IMR-90 (cell line): ENCODE measurements around the gene HDHD5. TPM values are rescaled to one million over a fixed set of nuclear protein-coding genes. Genes with fewer than 3 reads are reported as not detected.

Source experiments
- ATAC-seq: fragments of 200-7000 bp; cut with Tn5 transposase; 2 replicates; pipeline ENCODE4 v1.9.1; 2020; ENCODE audit warnings: low read depth, mild to moderate bottlenecking, moderate library complexity
- BruUV-seq: library from RNA; stranded (reverse); fragments of 400-500 nt; replicated peaks from 2 replicates; lab custom pipeline; 2021; lab: Mats Ljungman, UMichigan
- CTCF ChIA-PET: fragments of 300-600 bp; formaldehyde crosslinking; extraction: SDS; loops from one replicate; lab custom pipeline; 2021; ENCODE audit warnings: antibody characterized with exemption; lab: Yijun Ruan, JAX
- POLR2A ChIA-PET: fragments of 300-600 bp; sonication (Branson Sonifier 250); formaldehyde crosslinking; loops from one replicate; lab custom pipeline; 2022; ENCODE audit warnings: antibody characterized with exemption; ENCODE audit not compliant: unreplicated experiment; lab: Charles Lee
- DNase-seq: peaks from one replicate; pipeline ENCODE4 v3.0.0; 2013
- H2AFZ ChIP-seq: replicated peaks from 2 replicates; pipeline ENCODE3; 2013; ENCODE audit warnings: low read length, mild to moderate bottlenecking; ENCODE audit not compliant: poor library complexity
- H2AK5ac ChIP-seq: 2 replicates; pipeline ENCODE4 v1.6.1; 2013; ENCODE audit warnings: low read depth, low read length, inconsistent platforms
- H2AK9ac ChIP-seq: replicated peaks from 2 replicates; pipeline ENCODE3; 2013; ENCODE audit warnings: mild to moderate bottlenecking, low read depth, low read length, moderate library complexity; ENCODE audit not compliant: poor library complexity
- H2BK120ac ChIP-seq: 2 replicates; pipeline ENCODE4 v1.6.1; 2013; ENCODE audit warnings: low read depth, low read length, inconsistent platforms
- H2BK15ac ChIP-seq: 3 replicates; pipeline ENCODE4 v1.6.1; 2013; ENCODE audit warnings: low read depth, low read length, inconsistent platforms
- H2BK20ac ChIP-seq: 2 replicates; pipeline ENCODE4 v1.6.1; 2013; ENCODE audit warnings: low read depth, mild to moderate bottlenecking, inconsistent platforms, low read length, moderate library complexity
- H2BK5ac ChIP-seq: 2 replicates; pipeline ENCODE4 v1.6.1; 2013; ENCODE audit warnings: mild to moderate bottlenecking, low read depth, low read length, inconsistent platforms; ENCODE audit not compliant: poor library complexity, severe bottlenecking
- H3K14ac ChIP-seq: replicated peaks from 2 replicates; pipeline ENCODE4 v1.6.1; 2013; ENCODE audit warnings: low read depth, low read length, inconsistent platforms
- H3K18ac ChIP-seq: 2 replicates; pipeline ENCODE4 v1.6.1; 2013; ENCODE audit warnings: low read depth, low read length, control low read depth
- H3K23ac ChIP-seq: 2 replicates; pipeline ENCODE4 v1.6.1; 2013; ENCODE audit warnings: low read depth, low read length, inconsistent platforms
- H3K27ac ChIP-seq: 2 replicates; pipeline ENCODE4 v1.5.1; 2013; ENCODE audit warnings: mild to moderate bottlenecking, control low read depth, low read length; ENCODE audit not compliant: insufficient read depth
- H3K27me3 ChIP-seq: 2 replicates; pipeline ENCODE4 v1.6.1; 2013; ENCODE audit warnings: low read length; ENCODE audit not compliant: control insufficient read depth, insufficient read depth
- H3K36me3 ChIP-seq: 2 replicates; pipeline ENCODE4 v1.6.1; 2013; ENCODE audit warnings: low read length, mixed read lengths; ENCODE audit not compliant: control insufficient read depth, insufficient read depth
- H3K4ac ChIP-seq: 2 replicates; pipeline ENCODE4 v1.6.1; 2013; ENCODE audit warnings: low read depth, low read length, inconsistent platforms
- H3K4me1 ChIP-seq: 2 replicates; pipeline ENCODE4 v1.6.1; 2013; ENCODE audit warnings: low read length, mixed read lengths; ENCODE audit not compliant: control insufficient read depth, insufficient read depth
- H3K4me2 ChIP-seq: 2 replicates; pipeline ENCODE4 v1.6.1; 2013; ENCODE audit warnings: low read depth, mild to moderate bottlenecking, control low read depth, low read length, moderate library complexity
- H3K4me3 ChIP-seq: 2 replicates; pipeline ENCODE4 v1.5.1; 2013; ENCODE audit warnings: low read depth, mild to moderate bottlenecking, control low read depth, low read length, moderate library complexity; ENCODE audit not compliant: insufficient read depth
- H3K56ac ChIP-seq: 2 replicates; pipeline ENCODE4 v1.6.1; 2013; ENCODE audit warnings: low read length, inconsistent platforms; ENCODE audit not compliant: insufficient read depth; ENCODE audit errors: extremely low read depth
- H3K79me1 ChIP-seq, 2 experiments: 2 replicates each; pipeline ENCODE4 v1.6.1; 2013; ENCODE audit warnings: low read length in 2 of 2, inconsistent platforms in 1 of 2, low read depth in 1 of 2
- H3K9ac ChIP-seq: 2 replicates; pipeline ENCODE4 v1.6.1; 2013; ENCODE audit warnings: low read depth, low read length, control low read depth
- H3K9me1 ChIP-seq: 2 replicates; pipeline ENCODE4 v1.6.1; 2013; ENCODE audit warnings: low read length, inconsistent platforms; ENCODE audit not compliant: insufficient read depth
- H3K9me3 ChIP-seq: 2 replicates; pipeline ENCODE4 v1.6.1; 2013; ENCODE audit warnings: low read length; ENCODE audit not compliant: control insufficient read depth, insufficient read depth
- H4K20me1 ChIP-seq: 2 replicates; pipeline ENCODE4 v1.6.1; 2013; ENCODE audit warnings: low read length, inconsistent platforms; ENCODE audit not compliant: insufficient read depth
- H4K5ac ChIP-seq: 2 replicates; pipeline ENCODE4 v1.6.1; 2013; ENCODE audit warnings: mild to moderate bottlenecking, low read depth, low read length, control low read depth
- H4K8ac ChIP-seq, 2 experiments: 2 replicates each; pipeline ENCODE4 v1.6.1; 2013; ENCODE audit warnings: low read depth in 2 of 2, low read length in 2 of 2, control low read depth in 1 of 2, inconsistent platforms in 1 of 2
- H4K91ac ChIP-seq: 2 replicates; pipeline ENCODE4 v1.6.1; 2013; ENCODE audit warnings: low read depth, low read length, inconsistent platforms; ENCODE audit not compliant: insufficient read depth
- BHLHE40 ChIP-seq: fragments of 150-350 bp; IDR thresholded peaks from 2 replicates; pipeline ENCODE4 v1.6.1; 2016; ENCODE audit warnings: mild to moderate bottlenecking, low read depth, low read length
- CEBPB ChIP-seq: IDR thresholded peaks from 2 replicates; pipeline ENCODE4 v1.6.1; 2012; ENCODE audit warnings: low read depth, low read length, improper control_type of control experiment
- CHD1 ChIP-seq: IDR thresholded peaks from 2 replicates; pipeline ENCODE4 v1.6.1; 2012; ENCODE audit warnings: low read depth, low read length, improper control_type of control experiment
- CTCF ChIP-seq: conservative IDR thresholded peaks from 2 replicates; pipeline ENCODE4 v1.5.1; 2012; ENCODE audit warnings: mild to moderate bottlenecking, low read depth, low read length, improper control_type of control experiment
- ELK1 ChIP-seq: fragments of 150-350 bp; IDR thresholded peaks from 2 replicates; pipeline ENCODE4 v1.6.1; 2016; ENCODE audit warnings: low read depth, mild to moderate bottlenecking, low read length, moderate library complexity, borderline replicate concordance
- FOS ChIP-seq: fragments of 150-350 bp; IDR thresholded peaks from 2 replicates; pipeline ENCODE4 v1.6.1; 2016; ENCODE audit warnings: low read depth, low read length
- MAFK ChIP-seq: IDR thresholded peaks from 2 replicates; pipeline ENCODE4 v1.6.1; 2012; ENCODE audit warnings: low read depth, low read length, improper control_type of control experiment
- MAZ ChIP-seq: IDR thresholded peaks from 2 replicates; pipeline ENCODE4 v1.6.1; 2012; ENCODE audit warnings: low read depth, mild to moderate bottlenecking, low read length, improper control_type of control experiment, moderate library complexity, borderline replicate concordance
- MXI1 ChIP-seq: IDR thresholded peaks from 2 replicates; pipeline ENCODE4 v1.6.1; 2012; ENCODE audit warnings: low read depth, mild to moderate bottlenecking, low read length, moderate library complexity, borderline replicate concordance
- NFE2L2 ChIP-seq: fragments of 150-350 bp; IDR thresholded peaks from 2 replicates; pipeline ENCODE4 v1.6.1; 2016; ENCODE audit warnings: low read depth, mild to moderate bottlenecking, low read length
- POLR2A ChIP-seq: IDR thresholded peaks from 2 replicates; pipeline ENCODE4 v1.6.1; 2012; ENCODE audit warnings: mild to moderate bottlenecking, low read depth, low read length
- RAD21 ChIP-seq: IDR thresholded peaks from 2 replicates; pipeline ENCODE4 v1.6.1; 2012; ENCODE audit warnings: low read length, improper control_type of control experiment
- RCOR1 ChIP-seq: IDR thresholded peaks from 2 replicates; pipeline ENCODE4 v1.6.1; 2012; ENCODE audit warnings: mild to moderate bottlenecking, low read length, improper control_type of control experiment; ENCODE audit not compliant: insufficient replicate concordance
- RFX5 ChIP-seq: IDR thresholded peaks from 2 replicates; pipeline ENCODE4 v1.8.0; 2012; ENCODE audit warnings: low read depth, mild to moderate bottlenecking, low read length, moderate library complexity
- SMC3 ChIP-seq: fragments of 150-350 bp; IDR thresholded peaks from 2 replicates; pipeline ENCODE4 v1.6.1; 2016; ENCODE audit warnings: low read depth, mild to moderate bottlenecking, antibody characterized with exemption, low read length, moderate library complexity
- USF2 ChIP-seq: fragments of 150-350 bp; IDR thresholded peaks from 2 replicates; pipeline ENCODE4 v1.6.1; 2017; ENCODE audit warnings: mild to moderate bottlenecking, antibody characterized with exemption, low read length, low read depth
- WGBS, 2 experiments: methylation state at CpG; one replicate each; pipeline versions ENCODE4 v1.1.5 to v1.1.7; 2013; ENCODE audit warnings: missing lambda C conversion rate in 2 of 2; ENCODE audit not compliant: insufficient read length in 1 of 2; ENCODE audit errors: extremely low coverage in 2 of 2; 5-methylcytosine and 5-hydroxymethylcytosine counted together
- dilution Hi-C: fragments of 300-500 bp; cut with HindIII; formaldehyde crosslinking; loops from one replicate; pipeline ENCODE4 v1.14.3; 2018; ENCODE audit warnings: low sequenced_read_pairs; ENCODE audit not compliant: unreplicated experiment
- in situ Hi-C: fragments of 300-500 bp; cut with MboI; formaldehyde crosslinking; loops from 3 replicates; pipeline ENCODE4 v1.14.3; 2019; ENCODE audit warnings: low sequenced_read_pairs, inconsistent platforms, mixed read lengths
- intact Hi-C: fragments of 100-400 bp; cut with micrococcal nuclease; formaldehyde crosslinking; loops from 2 replicates; pipeline ENCODE4 v1.10.0; 2022
- polyA plus RNA-seq, 3 experiments: library from polyadenylated mRNA; depleted of rRNA; stranded (reverse); fragments of >200 nt; gene quantifications; 2 replicates each; pipeline ENCODE4 v1.2.3, GENCODE V29; 2012; ENCODE audit warnings: low replicate concordance in 1 of 3
- total RNA-seq: library from RNA; depleted of rRNA; stranded (reverse); fragments of >200 nt; gene quantifications from 2 replicates; pipeline ENCODE4 v1.2.3, GENCODE V29; 2012

Gene HDHD5
- total and polyA plus RNA-seq, 2 of the 4 experiments (the other 2 are of a cell fraction): 31.9 to 37.5 TPM

DNA sequence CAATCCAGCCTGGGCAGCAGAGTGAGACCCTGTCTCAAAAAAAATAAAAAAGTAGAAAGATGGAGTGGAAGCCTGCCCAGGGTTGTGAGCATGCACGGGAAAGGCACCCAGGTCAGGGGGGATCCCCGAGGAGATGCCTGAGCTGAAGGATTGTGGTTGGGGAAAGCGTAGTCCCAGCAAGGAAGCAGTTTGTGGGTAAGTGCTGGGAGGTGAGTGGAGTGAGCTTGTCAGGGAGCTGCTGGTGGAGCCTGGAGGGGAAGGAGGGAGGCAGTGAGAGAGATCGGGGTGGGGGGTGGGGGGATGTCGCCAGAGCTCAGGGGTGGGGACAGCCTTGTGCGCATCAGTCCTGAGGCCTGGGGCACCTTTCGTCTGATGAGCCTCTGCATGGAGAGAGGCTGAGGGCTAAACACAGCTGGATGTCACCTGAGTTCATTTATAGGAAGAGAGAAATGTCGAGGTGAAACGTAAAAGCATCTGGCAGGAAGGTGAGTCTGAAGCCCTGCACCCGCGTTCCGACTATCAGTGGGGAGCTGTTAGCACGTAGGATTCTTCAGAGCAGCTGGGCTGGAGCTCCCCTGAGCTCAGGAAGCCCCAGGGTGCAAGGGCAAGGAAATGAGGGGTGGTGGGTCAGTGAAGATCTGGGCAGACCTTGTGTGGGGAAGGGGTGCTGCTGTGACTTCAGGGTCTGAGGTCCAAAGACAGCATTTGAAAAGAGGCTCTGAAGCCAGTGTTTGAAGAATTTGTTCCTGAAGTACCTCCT is 48.1 kb downstream of the HDHD5 start:
- no peak overlapping the region for H4K8ac ChIP-seq
- H3K23ac ChIP-seq: no peak overlapping the region
- no TSS peak for BruUV-seq
- peaks cover 30% of the 10 kb centered on the region for H3K36me3 ChIP-seq
- no peak overlapping the region for H3K4me3 ChIP-seq
- no peak overlapping the region for H3K9ac ChIP-seq
- H3K18ac ChIP-seq: no peak overlapping the region
- ChIA-PET CTCF (no interaction called here), POLR2A (no interaction called here)
- H3K79me1 ChIP-seq: no peaks in the 10 kb centered on the region
- H3K4me2 ChIP-seq: no peak overlapping the region
- no peaks in the 10 kb centered on the region for H4K20me1 ChIP-seq
- no peak for TF ChIP-seq MXI1
- no peak for TF ChIP-seq BHLHE40
- TF ChIP-seq POLR2A: no peak
- TF ChIP-seq NFE2L2: no peak
- TF ChIP-seq CTCF: no peak
- TF ChIP-seq RCOR1: no peak
- TF ChIP-seq RAD21: no peak
- TF ChIP-seq CHD1: no peak
- TF ChIP-seq MAZ: no peak
- no peak for TF ChIP-seq USF2
- no peak for TF ChIP-seq FOS
- no peak for TF ChIP-seq CEBPB
- no peak for TF ChIP-seq ELK1
- no peak for TF ChIP-seq RFX5
- no peak for TF ChIP-seq MAFK
- TF ChIP-seq SMC3: no peak
- H3K56ac ChIP-seq: no peak overlapping the region
- H3K4ac ChIP-seq: no peak overlapping the region
- 81% methylated on average over 5 of the region's 13 CpGs; no CpG with 5 or more reads in 1 of the 2 experiments for WGBS, 2 experiments
- H2AK5ac ChIP-seq: no peak overlapping the region
- no peak overlapping the region for H4K5ac ChIP-seq
- dilution Hi-C loops (no loop called here), in situ Hi-C loops (no loop called here), intact Hi-C loops (no loop called here)
- H3K27me3 ChIP-seq: no peaks in the 10 kb centered on the region
- no peak overlapping the region for H2BK15ac ChIP-seq
- H3K27ac ChIP-seq: no peak overlapping the region
- ATAC-seq: no peak
- no peaks in the 10 kb centered on the region for H3K4me1 ChIP-seq
- no peaks in the 10 kb centered on the region for H3K9me3 ChIP-seq
- no peak overlapping the region for H3K14ac ChIP-seq
- no peak overlapping the region for H2BK5ac ChIP-seq
- no peak overlapping the region for H4K91ac ChIP-seq
- H2BK20ac ChIP-seq: no peak overlapping the region
- H3K9me1 ChIP-seq: no peaks in the 10 kb centered on the region
- H2AK9ac ChIP-seq: no peak overlapping the region
- no peak overlapping the region for H2AFZ ChIP-seq
- no peak for DNase-seq
- no peak overlapping the region for H2BK120ac ChIP-seq
